Activated CD4-positive, alpha-beta T cell treated with anti-CD3 and anti-CD28 coated beads, Interleukin-2, amount 50 U/mL, for 24 hours (primary cell): ENCODE results near the gene HOXD8.

Experiments used
- DNase-seq, 2 donors: peaks; one replicate each; pipeline ENCODE4 v3.0.0-alpha.2; 2020; ENCODE audit warnings: low read depth in 1 of 2, low spot score in 1 of 2

HOXD8 gene

DNA sequence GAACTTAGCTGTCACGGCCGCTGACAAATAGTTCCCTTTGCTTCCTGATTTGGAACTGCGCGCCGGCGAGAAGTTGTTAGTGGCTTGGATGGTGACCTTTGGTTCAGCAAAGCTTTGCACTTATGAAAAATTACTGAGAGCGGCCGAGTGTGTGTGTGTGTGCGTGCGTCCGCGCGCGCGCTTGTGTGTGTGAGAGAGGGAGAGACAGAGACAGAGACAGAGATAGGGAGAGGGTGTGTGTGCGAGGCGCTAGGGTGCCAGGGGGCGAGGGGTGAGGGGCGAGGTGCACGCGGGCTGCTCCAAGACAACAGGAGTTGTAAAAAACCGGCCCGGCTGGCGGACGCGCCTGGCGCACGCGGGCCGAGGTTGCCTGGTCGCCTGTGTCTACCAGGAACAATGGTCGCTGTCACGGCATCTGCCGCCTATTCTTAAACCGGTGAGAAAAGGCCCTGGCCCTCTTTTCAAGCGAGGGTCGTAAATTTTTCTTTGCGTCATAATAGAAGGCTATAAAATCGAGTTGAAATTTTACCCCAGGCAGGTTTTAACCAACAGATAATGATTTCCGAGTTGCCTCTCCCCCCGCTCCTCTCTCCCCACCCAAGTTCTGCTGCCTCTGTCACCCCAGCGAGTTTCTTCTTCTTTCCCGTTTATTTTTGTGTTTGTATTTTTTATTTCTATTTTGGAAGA is 28.1 kb downstream of the HOXD8 start:
- no peak for DNase-seq

DNA sequence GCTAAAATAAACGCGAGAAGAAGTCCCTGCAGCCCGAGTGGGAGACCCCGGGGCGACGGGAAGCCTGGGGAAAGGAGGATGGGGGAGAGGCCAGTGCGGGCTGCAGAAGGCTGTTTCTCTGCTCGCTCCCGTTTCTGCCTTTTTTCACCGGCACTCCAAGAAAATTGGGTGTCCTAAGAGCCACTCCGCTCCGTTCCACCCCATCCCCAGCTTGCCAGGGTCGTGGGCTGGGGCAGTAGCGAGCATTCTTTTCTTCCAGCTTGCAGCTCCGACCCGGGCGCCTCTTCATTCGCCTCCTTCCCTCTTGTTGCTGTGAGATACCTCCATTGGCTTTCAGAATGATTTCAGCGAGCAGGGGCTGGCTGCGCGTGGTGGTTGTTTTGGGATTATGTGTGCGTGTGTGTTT is 28.7 kb downstream of the HOXD8 start:
- DNase-seq: no peak

DNA sequence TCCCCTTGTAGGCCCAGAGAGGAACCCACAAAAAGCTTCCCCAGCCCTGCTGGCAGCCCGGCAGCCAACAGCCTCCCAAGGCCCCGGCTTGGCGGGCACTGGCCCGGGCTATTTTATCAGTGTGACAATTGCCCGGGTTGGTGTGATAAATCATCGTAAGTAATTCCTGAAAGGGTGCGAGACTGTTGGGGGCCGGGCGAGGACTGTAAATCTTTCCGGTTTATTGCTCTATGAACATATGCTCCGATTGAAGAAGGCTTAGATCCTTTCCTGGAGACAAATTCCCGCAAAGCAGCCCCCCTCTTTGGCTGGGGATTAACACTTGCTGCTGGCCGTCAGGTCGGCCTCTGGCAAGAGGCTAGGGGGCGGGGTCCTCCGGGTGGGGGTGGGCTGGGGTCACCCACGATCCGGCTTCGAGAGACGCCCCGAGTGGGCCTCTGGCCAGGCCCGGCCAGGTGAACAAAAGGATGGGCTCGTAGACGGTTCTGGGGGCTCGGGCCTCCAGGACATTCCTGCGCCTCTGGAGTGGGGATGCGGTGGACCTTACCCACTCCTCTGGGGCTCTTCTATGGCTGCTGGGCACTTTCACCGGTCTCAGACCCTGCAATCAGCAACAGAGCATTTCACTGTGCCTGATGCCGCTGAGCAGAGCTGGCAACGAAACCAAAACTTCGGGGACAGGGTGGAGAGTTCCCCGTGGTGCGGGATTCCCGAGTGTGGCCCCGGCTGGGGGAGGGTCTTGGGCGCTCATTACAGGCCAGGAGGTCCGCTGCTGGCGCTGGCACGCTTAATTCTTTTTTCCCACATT is 29.6 kb downstream of the HOXD8 start:
- no peak for DNase-seq

DNA sequence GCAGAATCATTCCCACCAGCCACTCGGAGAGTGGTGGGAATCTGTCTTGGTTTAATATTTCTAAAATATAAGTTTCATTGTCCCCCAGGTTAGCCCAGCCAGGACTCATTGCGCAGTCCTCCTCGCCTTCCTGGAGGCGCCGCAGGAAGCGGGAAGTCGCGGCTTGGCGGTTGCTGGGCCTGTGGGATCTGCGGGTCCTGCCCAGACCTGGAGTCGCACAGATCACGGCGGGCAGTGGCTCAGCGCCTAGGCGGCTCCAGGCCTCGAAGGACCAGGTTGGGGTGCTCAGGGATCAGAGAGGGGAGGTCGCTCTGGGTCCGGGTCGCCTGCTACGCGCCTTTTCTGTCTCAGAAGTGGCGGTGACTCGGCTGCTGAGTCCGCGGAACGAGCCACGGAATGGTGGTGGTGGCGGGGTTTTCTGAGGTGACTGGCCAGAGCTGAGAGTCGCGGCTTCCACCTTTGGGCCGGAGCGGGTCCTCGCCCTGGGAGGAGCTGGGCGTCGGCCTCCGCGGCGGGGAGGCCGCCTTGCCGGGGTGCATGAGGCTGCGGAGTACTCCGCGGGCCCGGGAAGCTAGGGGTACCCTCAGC is 30.3 kb downstream of the HOXD8 start:
- no peak for DNase-seq

DNA sequence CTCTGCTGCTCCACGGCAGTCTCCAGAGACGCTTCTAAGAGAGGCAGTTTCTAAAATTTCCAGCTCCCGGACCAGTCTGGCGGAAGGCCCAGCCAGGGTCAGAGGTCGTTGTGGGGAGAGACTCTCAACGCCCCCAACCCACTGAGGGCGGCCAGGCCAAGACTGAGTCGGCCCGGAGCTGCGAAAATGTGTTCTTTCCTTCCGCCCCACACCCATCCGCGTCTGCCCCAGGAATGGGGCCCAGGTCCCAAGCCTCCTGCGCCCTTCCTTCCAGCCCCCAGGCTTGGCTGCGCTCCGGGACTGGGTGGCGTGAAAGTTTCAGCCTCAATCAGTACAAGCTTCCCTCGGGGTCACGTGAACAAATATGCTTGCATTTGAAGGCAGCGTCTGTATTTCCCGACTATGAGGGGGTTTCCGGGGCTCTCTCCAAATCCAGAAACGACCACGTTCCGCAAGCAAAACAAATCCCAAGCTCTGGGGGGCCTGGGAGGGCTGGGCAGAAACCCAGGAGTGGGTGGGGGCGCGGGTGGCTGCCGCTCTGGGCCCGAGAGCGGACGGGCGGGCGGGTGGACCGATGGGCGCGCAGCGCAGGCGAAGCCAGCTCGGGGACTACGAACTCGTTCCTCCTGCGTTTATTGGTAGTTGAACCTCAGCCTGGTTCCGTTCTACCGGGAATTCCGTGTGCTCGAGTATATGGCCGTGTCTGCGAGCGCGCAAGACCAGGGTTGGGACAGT is 30.9 kb downstream of the HOXD8 start:
- DNase-seq: no peak

DNA sequence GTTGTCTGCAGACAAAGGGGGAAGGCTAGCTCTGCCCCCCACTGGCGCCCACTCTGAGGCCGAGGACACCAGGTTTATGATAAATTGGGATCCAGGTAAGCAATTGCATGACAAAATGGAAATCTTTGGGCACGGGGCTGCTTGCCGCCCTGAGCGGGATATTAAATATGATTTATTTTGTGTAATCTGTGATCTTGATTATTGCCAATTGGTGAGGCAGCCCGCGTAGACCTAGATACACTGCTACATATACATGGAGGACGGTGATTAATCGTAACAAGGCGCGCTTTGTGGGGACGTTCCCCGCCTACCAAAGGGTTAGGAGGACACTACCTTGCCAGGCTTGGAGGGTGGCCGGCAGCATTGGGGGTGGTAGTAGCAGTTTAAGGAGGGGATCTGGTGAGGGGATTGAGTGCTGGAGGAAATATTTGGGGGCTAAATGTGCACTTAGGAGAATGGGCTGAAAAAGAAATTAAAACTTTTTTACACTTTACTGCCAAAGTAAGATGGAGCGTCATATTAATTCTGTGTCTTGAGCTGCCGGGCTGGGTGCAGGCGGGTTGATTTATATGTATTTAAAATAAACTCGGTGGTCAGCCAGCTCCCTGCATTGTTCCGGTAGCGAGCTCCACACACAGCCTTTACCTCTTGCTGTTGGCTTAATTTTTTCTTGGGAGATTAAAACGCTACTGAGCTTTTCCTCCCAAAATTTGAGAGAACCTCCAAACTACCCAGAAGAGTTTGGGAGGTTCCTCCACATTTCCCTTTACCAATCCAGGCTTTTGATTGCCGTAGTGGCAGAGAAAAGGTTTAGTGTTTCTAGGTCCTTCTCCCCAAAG is 31.7 kb downstream of the HOXD8 start:
- DNase-seq: no peak

DNA sequence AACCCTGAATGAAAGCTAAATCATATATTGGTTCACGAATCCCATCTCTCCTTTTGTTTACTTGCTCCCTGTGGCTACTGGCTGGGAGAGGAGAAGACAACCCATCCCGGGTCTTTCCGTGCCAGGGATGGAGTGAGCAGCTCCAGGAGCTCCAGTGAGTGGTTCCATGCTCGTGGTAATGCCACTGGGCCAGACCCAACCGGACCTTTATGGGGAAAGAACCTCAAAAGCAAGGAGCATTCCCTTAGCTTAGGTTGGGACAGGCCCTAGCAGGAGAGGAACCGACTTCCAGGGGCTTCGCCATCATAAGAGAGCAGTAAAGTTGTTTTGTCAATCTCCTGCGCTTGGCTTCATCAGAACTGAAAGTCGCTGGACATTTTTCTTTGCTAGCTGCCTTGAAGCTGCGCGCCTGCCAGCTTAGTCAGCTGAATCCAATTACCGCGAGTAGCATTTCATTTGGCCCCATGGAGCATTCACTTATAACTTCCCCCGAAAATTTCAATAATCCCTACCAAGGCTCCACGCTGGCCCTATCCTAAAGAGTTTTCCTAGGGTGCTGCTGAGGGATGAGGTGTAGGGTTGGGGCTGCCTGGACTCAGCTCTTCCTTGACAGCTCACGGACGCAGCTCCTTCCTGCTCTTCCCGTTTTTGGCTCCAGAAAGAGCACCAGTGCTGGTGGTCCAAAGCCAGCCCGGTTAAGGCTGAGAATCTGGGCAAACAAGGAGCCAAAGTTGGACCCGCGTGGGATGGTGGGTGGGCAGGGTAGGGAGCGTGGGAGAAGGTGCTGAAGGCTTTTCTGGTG is 32.5 kb downstream of the HOXD8 start:
- no peak for DNase-seq

DNA sequence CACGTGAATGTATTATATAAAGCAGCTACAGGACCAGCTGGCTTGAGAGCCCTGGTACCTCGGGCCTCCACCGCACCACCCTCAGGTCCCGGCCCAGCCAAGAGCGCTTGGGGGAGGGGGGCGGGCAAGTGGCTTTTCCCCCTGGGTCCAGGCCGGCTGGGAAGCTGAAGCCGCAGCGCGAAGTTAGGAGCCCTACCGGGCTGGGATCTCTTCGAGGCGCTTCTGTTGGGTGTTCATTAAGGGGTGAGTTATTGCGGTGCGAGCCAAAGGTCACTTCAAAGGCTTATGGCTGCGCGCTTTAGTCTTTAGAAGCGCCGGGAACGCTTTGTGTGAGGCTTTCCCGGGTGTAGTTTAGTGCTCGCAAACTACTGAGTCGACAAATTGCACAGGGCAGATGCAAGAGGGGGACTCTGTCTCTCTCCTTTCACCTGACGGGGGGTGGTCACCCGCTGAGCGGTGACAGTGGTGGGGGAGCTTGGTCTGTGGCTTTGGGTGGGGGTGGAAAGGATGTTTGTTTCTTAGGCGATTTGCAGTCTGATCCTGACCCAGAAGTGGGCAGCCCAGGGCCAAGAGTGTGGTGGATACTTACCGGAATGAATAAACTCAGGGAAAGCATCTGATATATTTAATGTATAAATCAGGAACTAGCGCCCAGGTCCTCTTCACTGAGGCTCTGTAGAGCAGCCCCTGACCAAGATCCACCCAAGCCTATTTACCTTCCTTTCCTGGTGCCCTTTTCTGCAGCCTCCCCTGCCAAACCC is 33.6 kb downstream of the HOXD8 start:
- no peak for DNase-seq

DNA sequence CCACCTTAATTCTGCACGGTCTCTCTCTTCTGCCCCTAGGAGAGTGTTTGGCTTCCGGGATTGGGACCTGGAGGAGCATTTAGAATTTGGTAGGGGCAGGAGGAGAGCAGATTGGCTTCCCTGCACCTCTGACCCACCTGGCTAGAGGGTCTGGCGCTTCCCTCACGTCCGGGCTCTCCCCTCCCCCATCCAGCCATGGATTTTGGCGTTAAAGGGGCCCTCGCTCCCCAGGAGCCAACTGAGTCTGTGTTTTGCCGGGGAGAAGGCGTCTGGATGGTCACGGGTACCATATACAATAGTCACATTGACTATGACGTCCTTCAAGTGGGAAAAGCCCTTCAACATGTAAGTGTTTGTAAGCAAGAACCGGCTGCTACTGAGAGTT is 34.2 kb downstream of the HOXD8 start:
- DNase-seq: no peak

DNA sequence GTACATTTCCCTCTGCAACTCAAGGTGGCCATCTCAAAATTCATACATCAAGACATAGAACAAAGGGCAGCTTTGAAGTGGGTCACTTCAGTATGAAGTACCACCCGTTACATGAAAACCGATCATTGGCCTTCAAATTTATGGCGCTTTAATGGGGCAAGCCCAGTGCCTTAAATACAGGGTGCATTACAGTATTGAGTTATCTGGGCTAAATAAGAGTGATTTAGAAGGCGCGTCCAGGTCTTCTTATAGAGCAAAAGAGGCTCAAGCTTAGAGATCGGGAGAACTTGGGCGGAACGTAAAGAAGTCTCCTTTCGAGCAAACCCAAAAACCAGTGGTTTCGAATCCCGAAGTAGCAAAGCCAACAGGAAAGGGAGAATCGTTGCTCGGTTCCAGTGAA is 34.7 kb downstream of the HOXD8 start:
- no peak for DNase-seq

DNA sequence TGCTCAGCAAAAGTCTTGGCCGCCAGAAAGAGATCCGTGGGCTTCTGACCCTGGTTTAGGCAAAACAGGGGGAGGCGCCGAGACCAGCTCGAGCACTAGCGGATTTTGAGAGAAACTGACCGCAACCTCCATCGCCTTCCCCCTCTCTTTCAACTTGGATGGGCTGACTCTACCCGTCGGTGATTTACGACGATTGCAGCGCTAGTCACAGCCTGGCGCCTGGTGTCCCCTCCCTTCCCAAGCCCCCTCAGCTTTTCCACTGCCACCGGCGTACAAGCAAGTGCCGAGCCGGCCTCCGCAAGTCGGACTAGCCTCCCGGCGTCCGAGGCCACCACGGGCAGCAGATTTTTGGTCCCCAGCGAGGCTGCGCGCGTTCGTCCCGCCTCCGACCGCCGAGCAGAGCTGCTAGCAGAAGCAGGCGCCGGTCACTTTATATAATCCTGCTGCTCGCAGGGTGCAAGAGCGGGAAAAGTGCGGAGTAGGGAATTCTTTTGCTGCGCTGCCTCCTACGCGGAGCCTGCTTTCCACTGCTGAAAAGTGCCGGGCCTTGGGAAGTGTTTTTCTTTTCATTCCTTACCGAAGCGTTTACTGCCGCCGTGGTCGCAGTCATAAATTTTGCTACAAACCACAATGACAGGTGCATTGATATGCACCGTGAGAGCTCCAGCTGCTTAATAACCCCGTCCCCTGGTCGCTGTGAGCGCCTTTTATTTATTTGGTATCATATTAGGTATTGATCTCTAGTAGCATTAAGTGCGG is 35.3 kb downstream of the HOXD8 start:
- no peak for DNase-seq

DNA sequence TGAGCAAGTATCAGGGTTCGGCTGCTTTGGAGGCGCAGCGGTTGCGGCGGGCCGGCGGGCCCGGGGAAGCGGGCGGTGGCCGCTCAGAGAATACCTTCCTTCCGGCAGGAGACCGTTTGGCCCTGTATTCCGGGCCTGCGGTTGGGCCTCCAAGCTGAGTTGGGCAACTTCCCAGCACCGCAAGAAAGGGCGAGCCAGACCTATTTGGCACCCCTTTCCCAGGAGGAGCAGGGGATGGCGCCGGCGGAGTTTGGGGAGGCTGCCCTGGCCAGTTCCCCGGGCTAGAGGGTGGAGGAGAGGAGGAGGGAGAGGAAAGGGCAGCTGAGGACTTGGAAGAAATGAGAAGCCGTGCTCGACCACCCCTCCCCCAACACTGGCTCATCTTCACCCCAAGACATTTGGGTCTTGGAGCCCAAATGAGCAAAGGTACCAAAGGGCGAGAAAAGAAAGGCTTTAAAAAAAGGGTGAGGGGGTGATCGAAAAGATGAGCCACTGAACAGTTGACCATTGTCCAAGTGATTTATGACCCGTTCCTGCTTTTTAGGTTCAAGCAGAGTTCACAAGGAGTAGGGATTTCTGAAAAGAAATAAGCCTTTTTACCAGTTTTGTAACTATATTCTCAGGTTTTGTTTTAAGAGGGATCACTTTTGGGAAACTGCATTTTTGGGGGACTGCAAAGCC is 36.0 kb downstream of the HOXD8 start:
- DNase-seq: no peak

DNA sequence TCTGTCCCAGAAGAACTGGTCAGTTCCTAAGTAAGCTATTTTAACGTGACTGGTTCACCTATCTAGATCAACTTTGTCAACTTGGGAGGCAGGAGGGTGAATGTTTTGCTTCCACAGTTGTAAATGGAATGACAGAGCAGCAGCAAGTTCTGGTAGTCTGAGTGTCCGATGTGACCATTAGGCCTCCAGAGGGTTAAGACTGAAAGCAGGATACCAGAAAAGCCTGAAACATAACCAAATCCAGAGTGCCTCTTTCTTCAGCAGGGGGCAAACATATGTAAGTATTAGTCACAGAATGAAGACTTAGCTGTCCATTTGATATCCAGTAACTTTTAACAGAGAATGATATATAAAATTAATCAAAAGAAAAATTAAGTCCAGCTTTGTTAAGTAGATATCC is 36.8 kb downstream of the HOXD8 start:
- no peak for DNase-seq

DNA sequence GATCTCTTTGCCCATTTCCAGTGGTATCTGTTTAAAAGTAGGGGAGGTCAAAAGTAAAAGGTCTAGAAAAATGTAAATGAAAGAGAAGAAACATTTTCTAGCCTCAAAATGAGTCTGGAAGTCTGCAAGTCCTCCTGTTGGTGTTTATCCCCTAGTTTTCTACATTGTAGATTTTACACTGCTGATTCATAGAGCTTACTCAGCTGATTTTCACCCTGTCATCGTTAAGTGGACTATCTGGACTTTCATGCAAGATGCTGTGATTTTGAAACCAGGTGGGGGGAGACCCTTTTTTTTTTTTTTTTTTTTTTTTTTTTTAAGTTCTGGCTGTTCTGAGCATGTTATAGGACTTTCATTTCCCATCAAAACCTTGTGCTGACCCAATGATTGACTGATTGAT is 37.9 kb downstream of the HOXD8 start:
- no peak for DNase-seq

DNA sequence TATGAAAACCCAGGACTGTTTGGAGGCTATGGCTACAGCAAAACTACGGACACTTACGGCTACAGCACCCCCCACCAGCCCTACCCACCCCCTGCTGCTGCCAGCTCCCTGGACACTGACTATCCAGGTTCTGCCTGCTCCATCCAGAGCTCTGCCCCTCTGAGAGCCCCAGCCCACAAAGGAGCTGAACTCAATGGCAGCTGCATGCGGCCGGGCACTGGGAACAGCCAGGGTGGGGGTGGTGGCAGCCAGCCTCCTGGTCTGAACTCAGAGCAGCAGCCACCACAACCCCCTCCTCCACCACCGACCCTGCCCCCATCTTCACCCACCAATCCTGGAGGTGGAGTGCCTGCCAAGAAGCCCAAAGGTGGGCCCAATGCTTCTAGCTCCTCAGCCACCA is 39.7 kb downstream of the HOXD8 start:
- no peak for DNase-seq

DNA sequence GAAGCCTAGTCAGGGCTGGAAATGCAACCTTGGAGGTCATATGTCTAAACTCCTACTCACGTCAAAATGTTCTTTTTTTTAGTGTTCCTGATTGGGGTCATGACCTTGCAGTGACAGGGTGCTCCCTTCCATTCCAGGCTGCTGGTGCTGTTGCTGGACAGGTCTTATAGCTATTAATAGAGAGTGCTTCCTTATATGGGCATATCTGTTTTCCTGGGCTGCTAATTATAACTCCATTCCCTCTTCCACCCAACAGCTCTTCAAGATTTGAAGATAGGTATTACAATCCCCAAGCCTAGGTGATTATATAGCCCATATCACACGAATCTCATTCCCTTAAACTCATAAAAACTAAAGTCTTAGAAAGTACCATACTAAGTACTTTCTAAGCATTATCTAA is 40.2 kb downstream of the HOXD8 start:
- no peak for DNase-seq

DNA sequence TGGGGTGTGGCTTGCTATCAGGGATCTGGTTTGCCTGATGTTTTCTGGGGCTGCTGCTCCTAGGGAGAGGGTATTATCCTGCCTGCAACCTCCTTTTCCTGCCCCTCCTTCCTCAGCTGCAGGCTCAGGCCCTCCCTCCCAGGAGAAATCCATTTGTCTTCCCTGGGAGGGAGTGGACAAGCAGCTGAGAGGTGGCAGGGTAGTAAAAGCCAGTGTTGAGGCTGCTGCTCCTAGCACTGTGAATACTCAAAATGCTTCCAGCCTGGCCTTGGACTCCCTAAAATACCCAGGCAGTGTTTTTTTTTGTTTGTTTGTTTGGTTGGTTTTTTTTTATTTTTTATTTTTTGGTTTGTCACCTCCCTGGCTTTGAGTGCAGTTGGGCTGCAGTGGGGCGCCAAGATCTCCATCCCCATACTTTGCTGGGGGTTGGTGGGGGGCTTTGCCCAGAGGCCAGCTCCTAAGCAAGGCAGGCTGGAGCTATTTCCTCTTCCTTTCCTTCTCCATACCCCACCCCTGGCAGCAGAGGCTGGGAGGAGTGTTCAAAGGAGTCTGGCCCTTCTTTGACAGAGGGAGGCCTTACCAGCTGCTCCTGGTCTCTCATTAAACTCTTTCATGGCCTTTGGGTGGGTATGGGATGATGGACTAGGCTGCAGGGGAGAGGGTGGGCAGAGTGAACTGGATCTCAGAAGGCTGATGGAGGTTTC is 41.2 kb downstream of the HOXD8 start:
- DNase-seq: no peak
